PC-3 (cell line): ENCODE measurements around the gene TSPAN33. TPM values are rescaled to one million over a fixed set of nuclear protein-coding genes. Genes with fewer than 3 reads are reported as not detected.

ENCODE experiments used
- ATAC-seq: fragments of 200-7000 bp; cut with Tn5 transposase; 2 replicates; pipeline ENCODE4 v1.9.1; 2020; ENCODE audit warnings: mild to moderate bottlenecking, moderate library complexity
- BruUV-seq: library from RNA; stranded (reverse); fragments of 400-500 nt; replicated peaks from 2 replicates; lab custom pipeline; 2021; lab: Mats Ljungman, UMichigan
- CTCF ChIA-PET: fragments of 300-600 bp; sonication (Branson Sonifier 250); formaldehyde crosslinking; loops from one replicate; lab custom pipeline; 2022; ENCODE audit warnings: antibody characterized with exemption; lab: Charles Lee
- POLR2A ChIA-PET: fragments of 300-600 bp; sonication (Branson Sonifier 250); formaldehyde crosslinking; loops from one replicate; lab custom pipeline; 2022; ENCODE audit warnings: antibody characterized with exemption; ENCODE audit not compliant: unreplicated experiment; lab: Charles Lee
- DNase-seq: peaks from one replicate; pipeline ENCODE4 v3.0.0-alpha.2; 2015
- H2AFZ ChIP-seq: fragments of 300-600 bp; sonication (generic); 2 replicates; pipeline ENCODE4 v1.6.0; 2016; ENCODE audit warnings: antibody characterized with exemption, low read length
- H3F3A ChIP-seq: fragments of 300-600 bp; sonication (generic); one replicate; pipeline ENCODE4 v1.6.0; 2017; ENCODE audit warnings: antibody characterized with exemption, low read length, control low read depth, mild to moderate bottlenecking; ENCODE audit not compliant: unreplicated experiment
- H3K27ac ChIP-seq: fragments of 300-600 bp; sonication (generic); 2 replicates; pipeline ENCODE4 v1.5.1; 2016; ENCODE audit warnings: mild to moderate bottlenecking, low read length
- H3K27me3 ChIP-seq: fragments of 300-600 bp; sonication (generic); 2 replicates; pipeline ENCODE4 v1.6.1; 2016; ENCODE audit warnings: low read length, mixed read lengths
- H3K36me3 ChIP-seq: fragments of 300-600 bp; sonication (generic); 2 replicates; pipeline ENCODE4 v1.6.1; 2016; ENCODE audit warnings: low read depth, mixed run types, low read length, mixed read lengths
- H3K4me1 ChIP-seq: fragments of 300-600 bp; sonication (generic); 2 replicates; pipeline ENCODE4 v1.5.1; 2016; ENCODE audit warnings: low read length; ENCODE audit not compliant: insufficient read depth
- H3K4me2 ChIP-seq: fragments of 300-600 bp; sonication (generic); 2 replicates; pipeline ENCODE4 v1.6.0; 2016; ENCODE audit warnings: low read length
- H3K4me3 ChIP-seq: fragments of 300-600 bp; sonication (generic); 2 replicates; pipeline ENCODE4 v1.5.1; 2016; ENCODE audit warnings: mild to moderate bottlenecking, low read length, mixed read lengths
- H3K79me2 ChIP-seq: fragments of 300-600 bp; sonication (generic); 2 replicates; pipeline ENCODE4 v1.6.1; 2017; ENCODE audit warnings: low read length, mixed read lengths
- H3K9ac ChIP-seq: fragments of 300-600 bp; sonication (generic); 2 replicates; pipeline ENCODE4 v1.6.0; 2016; ENCODE audit warnings: mild to moderate bottlenecking, low read length
- H3K9me2 ChIP-seq: fragments of 300-600 bp; sonication (generic); replicated peaks from 2 replicates; pipeline ENCODE4 v1.6.1; 2016; ENCODE audit warnings: mixed run types, low read length, mixed read lengths
- H3K9me3 ChIP-seq: fragments of 300-600 bp; sonication (generic); 2 replicates; pipeline ENCODE4 v1.6.1; 2016; ENCODE audit warnings: low read length, mixed read lengths
- H4K20me1 ChIP-seq: fragments of 300-600 bp; sonication (generic); 2 replicates; pipeline ENCODE4 v1.6.1; 2016; ENCODE audit warnings: low read length, mixed read lengths
- EZH2 ChIP-seq: fragments of 300-600 bp; sonication (generic); IDR thresholded peaks from one replicate; pipeline ENCODE4 v1.6.1; 2017; ENCODE audit warnings: antibody characterized with exemption, mild to moderate bottlenecking, low read length; ENCODE audit not compliant: unreplicated experiment
- EZH2phosphoT487 ChIP-seq: fragments of 300-600 bp; sonication (generic); IDR thresholded peaks from 2 replicates; pipeline ENCODE4 v1.6.1; 2018; ENCODE audit warnings: mild to moderate bottlenecking, antibody characterized with exemption, low read length, borderline replicate concordance
- intact Hi-C: fragments of 100-400 bp; cut with micrococcal nuclease; formaldehyde crosslinking; loops from 2 replicates; pipeline ENCODE4 v1.9.0; 2023
- total RNA-seq: library from RNA; depleted of rRNA; stranded (reverse); fragments of >200 nt; gene quantifications from 2 replicates; pipeline ENCODE4 v1.2.3, GENCODE V29; 2014
- TF ChIP-seq, protein P1 (sequence below): fragments of 300-600 bp; sonication (generic); conservative IDR thresholded peaks from 2 replicates; pipeline ENCODE4 v1.5.1; 2017; ENCODE audit warnings: antibody characterized with exemption, low read depth, mild to moderate bottlenecking, low read length

TSPAN33 gene
- total RNA-seq, 1 experiment from 2014 or later = 23.7 TPM

DNA sequence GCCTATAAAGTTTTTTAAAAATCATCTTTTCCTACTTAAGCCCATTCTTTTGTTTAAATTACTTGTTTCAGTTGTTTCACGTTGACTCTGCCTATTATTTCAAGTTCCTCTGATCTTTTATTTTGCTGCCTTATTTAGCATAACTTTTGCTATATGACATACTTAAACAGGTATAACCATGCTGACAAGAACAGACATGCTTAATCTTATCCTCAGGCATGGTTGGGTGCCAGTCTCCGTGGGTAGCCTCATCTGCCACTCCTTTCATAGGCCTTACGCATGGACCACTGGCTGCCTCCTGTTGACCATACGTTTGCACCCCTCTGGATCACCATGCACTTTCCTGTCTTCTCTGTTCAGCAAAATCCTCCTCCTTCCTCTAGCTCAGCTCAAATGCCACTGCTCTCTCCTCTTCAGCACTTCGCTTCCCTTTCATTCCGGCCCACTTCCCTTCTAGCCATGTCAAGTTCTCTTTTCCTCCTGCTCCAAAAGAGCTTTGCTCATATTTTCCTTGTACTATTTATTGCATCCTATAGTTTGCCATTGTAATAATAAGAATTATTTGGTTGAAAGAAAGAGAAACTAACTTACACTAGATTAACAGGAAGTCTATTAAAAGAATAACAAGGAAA, 10.0 kb upstream of the TSPAN33 start:
- Histone ChIP-seq H3K79me2 (no peaks in the 10 kb centered on the region), H3K36me3 (no peaks in the 10 kb centered on the region), H3K4me1 (no peaks in the 10 kb centered on the region), H3F3A (no peaks in the 10 kb centered on the region), H3K27ac (no peak overlapping the region), H4K20me1 (no peaks in the 10 kb centered on the region), H2AFZ (no peak overlapping the region), H3K9ac (no peak overlapping the region), H3K4me3 (no peak overlapping the region), H3K9me3 (no peaks in the 10 kb centered on the region), H3K9me2 (no peaks in the 10 kb centered on the region), H3K4me2 (no peak overlapping the region), H3K27me3 (no peaks in the 10 kb centered on the region)
- ChIA-PET POLR2A (no interaction called here), CTCF (no interaction called here)
- TF ChIP-seq, protein P1, sequence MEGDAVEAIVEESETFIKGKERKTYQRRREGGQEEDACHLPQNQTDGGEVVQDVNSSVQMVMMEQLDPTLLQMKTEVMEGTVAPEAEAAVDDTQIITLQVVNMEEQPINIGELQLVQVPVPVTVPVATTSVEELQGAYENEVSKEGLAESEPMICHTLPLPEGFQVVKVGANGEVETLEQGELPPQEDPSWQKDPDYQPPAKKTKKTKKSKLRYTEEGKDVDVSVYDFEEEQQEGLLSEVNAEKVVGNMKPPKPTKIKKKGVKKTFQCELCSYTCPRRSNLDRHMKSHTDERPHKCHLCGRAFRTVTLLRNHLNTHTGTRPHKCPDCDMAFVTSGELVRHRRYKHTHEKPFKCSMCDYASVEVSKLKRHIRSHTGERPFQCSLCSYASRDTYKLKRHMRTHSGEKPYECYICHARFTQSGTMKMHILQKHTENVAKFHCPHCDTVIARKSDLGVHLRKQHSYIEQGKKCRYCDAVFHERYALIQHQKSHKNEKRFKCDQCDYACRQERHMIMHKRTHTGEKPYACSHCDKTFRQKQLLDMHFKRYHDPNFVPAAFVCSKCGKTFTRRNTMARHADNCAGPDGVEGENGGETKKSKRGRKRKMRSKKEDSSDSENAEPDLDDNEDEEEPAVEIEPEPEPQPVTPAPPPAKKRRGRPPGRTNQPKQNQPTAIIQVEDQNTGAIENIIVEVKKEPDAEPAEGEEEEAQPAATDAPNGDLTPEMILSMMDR = no peak
- TF ChIP-seq EZH2phosphoT487 (no peak), EZH2 (no peak)
- intact Hi-C loops = no loop called here
- no TSS peak for BruUV-seq
- ATAC-seq (no peak), DNase-seq (no peak)

DNA sequence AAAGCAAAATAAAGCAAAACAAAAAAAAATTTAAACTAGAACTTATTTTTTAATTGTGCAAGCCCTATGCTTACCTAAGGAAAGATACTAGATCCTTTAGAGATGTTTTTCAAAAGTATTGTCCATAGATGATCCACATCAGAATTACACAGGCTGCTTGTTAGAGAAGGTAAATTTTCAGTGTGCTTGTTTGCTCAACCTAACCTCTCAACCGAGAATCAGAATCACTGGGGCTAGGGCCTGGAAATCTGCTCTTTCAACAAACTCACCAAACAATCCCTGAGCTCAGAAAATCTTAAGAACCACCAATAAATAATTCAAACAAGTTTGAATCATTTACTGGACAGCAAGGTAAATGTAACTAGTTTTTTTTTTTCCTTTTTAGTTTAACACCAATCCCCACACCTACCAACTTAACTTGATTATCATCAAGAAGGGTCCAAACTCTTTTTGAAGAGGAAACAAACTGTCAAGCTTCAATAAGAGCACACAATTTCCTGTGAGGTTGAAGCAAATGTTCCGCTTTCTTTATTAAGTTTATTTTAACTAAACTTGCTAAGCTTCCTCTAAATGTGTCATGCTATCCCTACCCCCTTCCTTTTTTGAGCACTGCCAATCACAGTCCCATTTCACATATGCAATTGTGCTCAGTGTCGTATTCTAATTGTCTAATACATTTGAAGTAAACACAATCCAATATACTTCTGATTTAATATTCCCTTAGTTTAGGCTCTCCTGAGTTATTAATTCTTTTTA, 7.4 kb upstream of the TSPAN33 start:
- Histone ChIP-seq H3K9ac (no peak overlapping the region), H3K36me3 (no peaks in the 10 kb centered on the region), H4K20me1 (no peaks in the 10 kb centered on the region), H3K27me3 (no peaks in the 10 kb centered on the region), H3K4me2 (no peak overlapping the region), H3K4me3 (no peak overlapping the region), H3K79me2 (no peaks in the 10 kb centered on the region), H3K27ac (no peak overlapping the region), H3F3A (no peaks in the 10 kb centered on the region), H3K9me2 (no peaks in the 10 kb centered on the region), H2AFZ (no peak overlapping the region), H3K9me3 (no peaks in the 10 kb centered on the region), H3K4me1 (no peaks in the 10 kb centered on the region)
- no peak for TF ChIP-seq EZH2phosphoT487
- no peak for TF ChIP-seq EZH2
- TF ChIP-seq, protein P1 = no peak
- intact Hi-C loops = no loop called here
- no peak for DNase-seq
- ChIA-PET POLR2A (no interaction called here), CTCF (interaction anchor here (0.9 kb wide), 1 partner anchor 27 kb away, joined by 3 read pairs; no protein-coding TSS in a partner anchor)
- no peak for ATAC-seq
- BruUV-seq = no TSS peak

DNA sequence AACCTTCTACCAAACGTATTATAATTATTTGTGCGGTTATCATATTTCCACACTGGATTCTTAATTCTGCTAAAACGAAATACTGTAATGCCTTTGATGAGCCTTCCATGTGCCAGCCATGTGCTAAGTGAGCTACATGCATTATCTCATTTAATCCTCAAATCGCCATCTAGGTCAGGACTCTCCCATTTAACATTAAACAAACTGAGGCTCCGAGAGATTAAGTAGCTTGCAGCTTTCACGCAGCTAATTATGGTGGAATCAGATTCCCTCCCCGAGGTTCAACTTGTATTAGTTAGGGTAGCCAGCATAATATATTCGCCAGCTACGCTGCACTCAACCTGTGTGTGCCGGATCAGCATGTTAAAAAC, 798 bp upstream of the TSPAN33 start:
- H3K4me1 ChIP-seq = no peaks in the 10 kb centered on the region
- DNase-seq (no peak), ATAC-seq (no peak; the same call in 1 of the 2 replicates)
- ChIA-PET CTCF (interaction anchor here (0.5 to 1.0 kb wide), 2 partner anchors 20 to 356 kb away, joined by 5 read pairs; no protein-coding TSS in a partner anchor), POLR2A (no interaction called here)
- H3K9me3 ChIP-seq = no peaks in the 10 kb centered on the region
- H3K27me3 ChIP-seq = no peaks in the 10 kb centered on the region; the same call in 1 of the 2 replicates
- no peaks in the 10 kb centered on the region for H3K9me2 ChIP-seq
- peak overlapping the region; percentile 84 for H3K4me2 ChIP-seq
- H3F3A ChIP-seq = no peaks in the 10 kb centered on the region
- no peaks in the 10 kb centered on the region for H3K79me2 ChIP-seq
- H3K4me3 ChIP-seq = peak overlapping the region; percentile 86
- intact Hi-C loops = no loop called here
- BruUV-seq = no TSS peak
- H2AFZ ChIP-seq = peak overlapping the region; percentile 97
- no peaks in the 10 kb centered on the region for H3K36me3 ChIP-seq
- H3K27ac ChIP-seq = no peak overlapping the region
- H3K9ac ChIP-seq = no peak overlapping the region
- TF ChIP-seq EZH2 (no peak), EZH2phosphoT487 (no peak)
- H4K20me1 ChIP-seq = no peaks in the 10 kb centered on the region
